HepG2 (cell line): ENCODE results near the gene ZDHHC18. TPM values are rescaled to one million over a fixed set of nuclear protein-coding genes. Genes with fewer than 3 reads are reported as not detected.

Source experiments
- ARID5B ChIP-seq: IDR thresholded peaks from 2 replicates; pipeline ENCODE4 v1.4.0; 2020; ENCODE audit warnings: mild to moderate bottlenecking, missing genetic modification reagents
- HNF4A ChIP-seq: sonication (generic); formaldehyde crosslinking; IDR thresholded peaks from 2 replicates; pipeline ENCODE4 v1.4.0; 2020; ENCODE audit warnings: missing genetic modification reagents
- IRF2 ChIP-seq: IDR thresholded peaks from 2 replicates; pipeline ENCODE4 v1.6.1; 2018; ENCODE audit warnings: missing genetic modification reagents, missing compliant biosample characterization
- IRX3 ChIP-seq: sonication (generic); formaldehyde crosslinking; IDR thresholded peaks from 2 replicates; pipeline ENCODE4 v1.8.1; 2023; ENCODE audit warnings: mild to moderate bottlenecking, low read depth, missing genetic modification reagents, borderline replicate concordance
- MIER2 ChIP-seq: IDR thresholded peaks from 2 replicates; pipeline ENCODE4 v1.6.1; 2016; ENCODE audit warnings: missing biosample characterization, missing genetic modification reagents
- MXD4 ChIP-seq: IDR thresholded peaks from 2 replicates; pipeline ENCODE4 v1.6.1; 2016; ENCODE audit warnings: mild to moderate bottlenecking, missing biosample characterization, missing genetic modification reagents
- PHF21A ChIP-seq: sonication (generic); formaldehyde crosslinking; IDR thresholded peaks from 2 replicates; pipeline ENCODE4 v1.5.0; 2020; ENCODE audit warnings: mild to moderate bottlenecking, missing genetic modification reagents
- POLR2G ChIP-seq: fragments of 200-400 bp; formaldehyde crosslinking; IDR thresholded peaks from 2 replicates; pipeline ENCODE4 v1.6.1; 2018; ENCODE audit warnings: mild to moderate bottlenecking, low read depth, low read length, moderate library complexity
- RFXAP ChIP-seq: sonication (generic); formaldehyde crosslinking; IDR thresholded peaks from 2 replicates; pipeline ENCODE4 v1.4.0; 2020; ENCODE audit warnings: missing genetic modification reagents, borderline replicate concordance
- SALL2 ChIP-seq: sonication (generic); formaldehyde crosslinking; IDR thresholded peaks from 2 replicates; pipeline ENCODE4 v1.8.1; 2023; ENCODE audit warnings: mild to moderate bottlenecking, missing genetic modification reagents, inconsistent platforms
- TFAP4 ChIP-seq: sonication (generic); IDR thresholded peaks from 2 replicates; pipeline ENCODE4 v1.6.1; 2016; ENCODE audit warnings: low read depth, borderline replicate concordance
- ZFP90 ChIP-seq: sonication (generic); formaldehyde crosslinking; IDR thresholded peaks from 2 replicates; pipeline ENCODE4 v1.8.0; 2022; ENCODE audit warnings: missing genetic modification reagents, mild to moderate bottlenecking, inconsistent platforms, borderline replicate concordance
- ZFP91 ChIP-seq: sonication (generic); formaldehyde crosslinking; IDR thresholded peaks from 2 replicates; pipeline ENCODE4 v1.9.0; 2022; ENCODE audit warnings: missing genetic modification reagents, mild to moderate bottlenecking, borderline replicate concordance
- ZFYVE20 ChIP-seq: sonication (generic); formaldehyde crosslinking; IDR thresholded peaks from 2 replicates; pipeline ENCODE4 v1.8.0; 2023; ENCODE audit warnings: low read depth, mild to moderate bottlenecking, moderate library complexity, missing genetic modification reagents, borderline replicate concordance
- ZMYM3 ChIP-seq: sonication (generic); formaldehyde crosslinking; IDR thresholded peaks from 2 replicates; pipeline ENCODE4 v1.5.1; 2020; ENCODE audit warnings: mild to moderate bottlenecking, missing genetic modification reagents
- ZNF563 ChIP-seq: sonication (generic); formaldehyde crosslinking; IDR thresholded peaks from 2 replicates; pipeline ENCODE4 v1.8.0; 2022; ENCODE audit warnings: mild to moderate bottlenecking, moderate library complexity, missing genetic modification reagents
- polyA plus RNA-seq, 8 experiments: library from polyadenylated mRNA; depleted of rRNA in 3 of 8; stranded (reverse) in 7 of 8; unstranded in 1 of 8; fragments of >200 nt; fragmentation: Illumina TruSeq in 4 of 8; extraction: Trizol in 4 of 8; gene quantifications; 2 replicates each; pipeline versions ENCODE4 v1.2.1 to v1.2.3, GENCODE V29; 2011 to 2016; ENCODE audit warnings: low read depth in 4 of 8, missing spikeins in 1 of 8, mixed read lengths in 1 of 8; ENCODE audit not compliant: insufficient read depth in 1 of 8
- total RNA-seq, 5 experiments: library from RNA; depleted of rRNA; stranded (reverse); fragments of >200 nt; fragmentation: Illumina TruSeq; extraction: Trizol; gene quantifications; 2 replicates each; pipeline ENCODE4 v1.2.3, GENCODE V29; 2016; ENCODE audit warnings: low read depth in 1 of 5
- TF ChIP-seq, protein P1 (sequence below): sonication (generic); formaldehyde crosslinking; IDR thresholded peaks from 2 replicates; pipeline ENCODE4 v1.4.0; 2020; ENCODE audit warnings: missing genetic modification reagents

Gene ZDHHC18
- total and polyA plus RNA-seq, 2 of the 13 experiments (the other 11 are each of a cell fraction or from before 2014, with no cell fraction given), result 13.2 to 35.3 TPM

GRCh38 chr1:26900001-26900814 is 73.7 kb downstream of the ZDHHC18 start, which contains the start of gene GPATCH3 (continued):
- peak; percentile 71 for TF ChIP-seq ARID5B (CRISPR knock-in tag)
- TF ChIP-seq, protein P1, sequence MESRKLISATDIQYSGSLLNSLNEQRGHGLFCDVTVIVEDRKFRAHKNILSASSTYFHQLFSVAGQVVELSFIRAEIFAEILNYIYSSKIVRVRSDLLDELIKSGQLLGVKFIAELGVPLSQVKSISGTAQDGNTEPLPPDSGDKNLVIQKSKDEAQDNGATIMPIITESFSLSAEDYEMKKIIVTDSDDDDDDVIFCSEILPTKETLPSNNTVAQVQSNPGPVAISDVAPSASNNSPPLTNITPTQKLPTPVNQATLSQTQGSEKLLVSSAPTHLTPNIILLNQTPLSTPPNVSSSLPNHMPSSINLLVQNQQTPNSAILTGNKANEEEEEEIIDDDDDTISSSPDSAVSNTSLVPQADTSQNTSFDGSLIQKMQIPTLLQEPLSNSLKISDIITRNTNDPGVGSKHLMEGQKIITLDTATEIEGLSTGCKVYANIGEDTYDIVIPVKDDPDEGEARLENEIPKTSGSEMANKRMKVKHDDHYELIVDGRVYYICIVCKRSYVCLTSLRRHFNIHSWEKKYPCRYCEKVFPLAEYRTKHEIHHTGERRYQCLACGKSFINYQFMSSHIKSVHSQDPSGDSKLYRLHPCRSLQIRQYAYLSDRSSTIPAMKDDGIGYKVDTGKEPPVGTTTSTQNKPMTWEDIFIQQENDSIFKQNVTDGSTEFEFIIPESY (CRISPR knock-in tag), result peak; percentile 52
- peak; percentile 84; the same call in 1 of the 2 replicates for TF ChIP-seq ZFP91 (CRISPR knock-in tag)
- TF ChIP-seq SALL2 (CRISPR knock-in tag), result peak; percentile 71; the same call in 1 of the 2 replicates
- TF ChIP-seq IRF2, result peak; percentile 76
- TF ChIP-seq PHF21A (CRISPR knock-in tag), result peak; percentile 65
- TF ChIP-seq ZFP90, result 0 out of 2 replicates have a peak, but pooled peaks have one; percentile 59
- TF ChIP-seq TFAP4, result no peak; the same call in 1 of the 2 replicates
- peak; percentile 75; the same call in 1 of the 2 replicates for TF ChIP-seq ZNF563
- peak; percentile 83; the same call in 1 of the 2 replicates for TF ChIP-seq IRX3 (CRISPR knock-in tag)
- TF ChIP-seq RFXAP (CRISPR knock-in tag), result peak; percentile 73; the same call in 1 of the 2 replicates
- peak; percentile 3; the same call in 1 of the 2 replicates for TF ChIP-seq HNF4A
- peak; percentile 27; the same call in 1 of the 2 replicates for TF ChIP-seq ZMYM3 (CRISPR knock-in tag)
- TF ChIP-seq MIER2, result peak; percentile 48; the same call in 1 of the 2 replicates
- peak; percentile 96 for TF ChIP-seq POLR2G
- no peak for TF ChIP-seq MXD4
- TF ChIP-seq ZFYVE20 (CRISPR knock-in tag), result no peak
